Measurements from ENCODE around the gene FAM120B. TPM values are rescaled to one million over a fixed set of nuclear protein-coding genes. Genes with fewer than 3 reads are reported as not detected.
A peak's percentile ranks its signal among the peaks of the same experiment; 100 is the strongest.

Gene FAM120B
- total and polyA plus RNA-seq, 2 experiments from 2014 or later = 7.2 to 16.7 TPM

DNA sequence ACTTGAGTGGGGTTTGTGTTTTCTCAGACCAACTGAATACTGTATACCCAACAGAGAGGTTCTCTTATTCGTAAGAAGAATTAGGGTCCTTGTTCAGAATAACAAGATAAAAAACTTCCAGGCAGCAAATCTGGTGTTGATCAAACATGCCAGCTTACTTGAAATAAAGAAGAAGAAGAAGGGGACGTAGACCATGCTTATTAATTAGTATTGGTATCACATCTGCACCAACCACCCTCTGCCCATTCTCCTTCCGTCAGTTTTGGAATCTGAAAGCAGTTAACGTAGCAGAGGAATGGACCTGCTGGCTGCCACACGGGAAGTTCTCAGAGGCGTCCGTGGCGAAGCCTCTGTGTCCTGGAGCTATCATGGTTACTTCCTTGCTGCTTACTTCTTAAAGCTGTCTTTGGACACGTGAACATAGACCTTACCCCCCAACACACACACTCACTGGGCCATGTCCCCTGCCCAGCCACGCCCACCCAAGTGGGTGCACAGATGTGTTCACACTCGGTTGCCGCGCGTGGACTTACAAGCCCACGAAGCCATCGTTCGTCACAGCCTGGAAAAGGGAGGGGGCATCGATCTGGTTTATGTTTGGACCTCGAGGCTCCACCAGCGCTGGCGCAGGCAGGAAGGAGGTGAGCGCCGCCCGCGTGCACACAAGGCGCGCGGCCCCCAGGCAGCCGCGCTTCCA is 11.6 kb upstream of the FAM120B start:
- peaks cover 49% of the 10 kb centered on the region for H3K4me1 ChIP-seq (ENCODE audit: insufficient read depth)
- peaks cover 14% of the 10 kb centered on the region for H3K36me3 Mint-ChIP-seq (ENCODE audit: low read depth)
- peak overlapping the region; percentile 69 for H2AFZ ChIP-seq
- H3K4me1 Mint-ChIP-seq = peaks cover 49% of the 10 kb centered on the region
- H3K27me3 Mint-ChIP-seq (ENCODE audit: insufficient read depth, low read depth, poor library complexity) = peaks cover 62% of the 10 kb centered on the region
- H3K27ac Mint-ChIP-seq = no peak overlapping the region
- H3K27me3 ChIP-seq (ENCODE audit: insufficient read depth) = peaks cover 75% of the 10 kb centered on the region
- peak overlapping the region; percentile 78 for H3K4me3 ChIP-seq
- no peak for TF ChIP-seq CREB1 (CRISPR knock-in tag; IDR thresholded peaks at IDR 0.05; ENCODE audit: low read depth)
- TF ChIP-seq EZH2phosphoT487 (IDR thresholded peaks at IDR 0.05; ENCODE audit: unreplicated experiment) = no peak
- TF ChIP-seq EZH2 (IDR thresholded peaks at IDR 0.05; ENCODE audit: low read depth, unreplicated experiment) = peak; percentile 59
- peak overlapping the region; percentile 95 for H3K4me2 ChIP-seq
- peak overlapping the region; percentile 64 for H3K4me3 Mint-ChIP-seq
- H4K20me1 ChIP-seq (replicated peaks; ENCODE audit: insufficient read depth) = no peaks in the 10 kb centered on the region
- H3K9me3 Mint-ChIP-seq = peaks cover 17% of the 10 kb centered on the region
- H3K9me2 ChIP-seq (ENCODE audit: insufficient read depth) = no peaks in the 10 kb centered on the region
- H3K36me3 ChIP-seq (ENCODE audit: insufficient read depth) = peaks cover 3% of the 10 kb centered on the region; the same call in 1 of the 2 replicates
- no peak for DNase-seq (ENCODE audit: low spot score)
- ATAC-seq = peak; percentile 0; the same call in 2 of the 3 replicates
- no peaks in the 10 kb centered on the region for H3K79me2 ChIP-seq (replicated peaks; ENCODE audit: insufficient read depth)
- no peak overlapping the region for H3K27ac ChIP-seq (ENCODE audit: low read depth)
- peaks cover 17% of the 10 kb centered on the region for H3F3A ChIP-seq (replicated peaks; ENCODE audit: low read depth)

DNA sequence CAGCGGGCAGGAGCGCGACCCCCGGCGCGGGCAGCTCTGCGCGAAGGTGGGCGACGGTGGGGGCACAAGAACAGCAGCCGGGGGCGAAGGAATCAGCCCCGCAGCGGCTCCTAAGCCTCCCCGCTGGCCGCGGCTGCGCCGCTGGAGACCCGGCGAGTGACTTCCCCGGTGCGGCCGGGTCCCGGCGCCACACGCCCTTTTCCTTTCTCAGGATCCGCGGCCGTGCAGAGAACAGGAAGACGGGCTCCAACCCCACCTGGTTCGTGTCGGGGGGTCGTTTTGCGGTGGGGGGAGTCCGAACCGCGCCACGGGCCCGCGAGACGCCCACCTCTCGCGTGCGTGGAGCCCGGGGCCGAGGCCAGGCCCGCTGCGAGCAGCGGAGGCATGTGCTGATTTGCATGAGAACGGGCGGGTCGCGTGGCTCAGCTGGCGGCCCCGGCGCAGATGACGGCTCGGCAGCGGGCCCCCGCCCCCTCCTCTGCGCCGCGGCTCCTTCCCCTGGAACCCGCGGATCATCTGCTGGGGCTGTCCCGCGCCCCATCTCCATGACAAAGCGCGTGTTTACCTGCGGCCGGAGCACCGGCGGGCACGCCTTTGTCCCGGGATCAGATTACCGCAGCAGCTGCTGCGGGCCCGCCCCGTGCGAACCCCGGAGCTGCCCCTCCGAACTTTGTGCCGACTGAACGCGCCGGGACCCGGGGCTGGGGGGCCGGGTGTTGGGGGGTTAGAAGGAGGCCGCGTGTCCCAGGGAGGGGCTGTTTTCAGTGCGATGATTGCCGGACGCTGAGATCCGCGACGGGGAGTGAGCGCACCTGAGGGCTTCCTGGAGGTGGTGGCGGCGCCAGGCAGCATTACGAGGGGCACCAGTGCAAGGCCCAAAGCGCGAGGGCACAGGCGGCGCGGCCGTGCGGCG is 10.8 kb upstream of the FAM120B start:
- Mint-ChIP-seq H3K27ac (no peak overlapping the region), H3K9me3 (peaks cover 25% of the 10 kb centered on the region), H3K27me3 (ENCODE audit: insufficient read depth, low read depth, poor library complexity) (peaks cover 62% of the 10 kb centered on the region), H3K4me1 (peaks cover 49% of the 10 kb centered on the region), H3K4me3 (peak overlapping the region; percentile 62; the same call in 2 of the 3 replicates), H3K36me3 (ENCODE audit: low read depth) (peaks cover 22% of the 10 kb centered on the region)
- Histone ChIP-seq H3K4me3 (peak overlapping the region; percentile 78), H3K9me2 (ENCODE audit: insufficient read depth) (no peaks in the 10 kb centered on the region), H4K20me1 (replicated peaks; ENCODE audit: insufficient read depth) (no peaks in the 10 kb centered on the region), H3K27ac (ENCODE audit: low read depth) (no peak overlapping the region), H3F3A (replicated peaks; ENCODE audit: low read depth) (peaks cover 17% of the 10 kb centered on the region), H3K27me3 (ENCODE audit: insufficient read depth) (peaks cover 69% of the 10 kb centered on the region), H3K36me3 (ENCODE audit: insufficient read depth) (peaks cover 11% of the 10 kb centered on the region; the same call in 1 of the 2 replicates), H2AFZ (peak overlapping the region; percentile 69), H3K4me1 (ENCODE audit: insufficient read depth) (peaks cover 49% of the 10 kb centered on the region), H3K79me2 (replicated peaks; ENCODE audit: insufficient read depth) (no peaks in the 10 kb centered on the region), H3K4me2 (peak overlapping the region; percentile 95)
- ATAC-seq = peak; percentile 59
- TF ChIP-seq NANOG (IDR thresholded peaks at IDR 0.05; ENCODE audit: borderline replicate concordance) (peak; percentile 56; the same call in 1 of the 2 replicates), CREB1 (CRISPR knock-in tag; IDR thresholded peaks at IDR 0.05; ENCODE audit: low read depth) (peak; percentile 77), EZH2phosphoT487 (IDR thresholded peaks at IDR 0.05; ENCODE audit: unreplicated experiment) (no peak)
- TF ChIP-seq, protein P1, sequence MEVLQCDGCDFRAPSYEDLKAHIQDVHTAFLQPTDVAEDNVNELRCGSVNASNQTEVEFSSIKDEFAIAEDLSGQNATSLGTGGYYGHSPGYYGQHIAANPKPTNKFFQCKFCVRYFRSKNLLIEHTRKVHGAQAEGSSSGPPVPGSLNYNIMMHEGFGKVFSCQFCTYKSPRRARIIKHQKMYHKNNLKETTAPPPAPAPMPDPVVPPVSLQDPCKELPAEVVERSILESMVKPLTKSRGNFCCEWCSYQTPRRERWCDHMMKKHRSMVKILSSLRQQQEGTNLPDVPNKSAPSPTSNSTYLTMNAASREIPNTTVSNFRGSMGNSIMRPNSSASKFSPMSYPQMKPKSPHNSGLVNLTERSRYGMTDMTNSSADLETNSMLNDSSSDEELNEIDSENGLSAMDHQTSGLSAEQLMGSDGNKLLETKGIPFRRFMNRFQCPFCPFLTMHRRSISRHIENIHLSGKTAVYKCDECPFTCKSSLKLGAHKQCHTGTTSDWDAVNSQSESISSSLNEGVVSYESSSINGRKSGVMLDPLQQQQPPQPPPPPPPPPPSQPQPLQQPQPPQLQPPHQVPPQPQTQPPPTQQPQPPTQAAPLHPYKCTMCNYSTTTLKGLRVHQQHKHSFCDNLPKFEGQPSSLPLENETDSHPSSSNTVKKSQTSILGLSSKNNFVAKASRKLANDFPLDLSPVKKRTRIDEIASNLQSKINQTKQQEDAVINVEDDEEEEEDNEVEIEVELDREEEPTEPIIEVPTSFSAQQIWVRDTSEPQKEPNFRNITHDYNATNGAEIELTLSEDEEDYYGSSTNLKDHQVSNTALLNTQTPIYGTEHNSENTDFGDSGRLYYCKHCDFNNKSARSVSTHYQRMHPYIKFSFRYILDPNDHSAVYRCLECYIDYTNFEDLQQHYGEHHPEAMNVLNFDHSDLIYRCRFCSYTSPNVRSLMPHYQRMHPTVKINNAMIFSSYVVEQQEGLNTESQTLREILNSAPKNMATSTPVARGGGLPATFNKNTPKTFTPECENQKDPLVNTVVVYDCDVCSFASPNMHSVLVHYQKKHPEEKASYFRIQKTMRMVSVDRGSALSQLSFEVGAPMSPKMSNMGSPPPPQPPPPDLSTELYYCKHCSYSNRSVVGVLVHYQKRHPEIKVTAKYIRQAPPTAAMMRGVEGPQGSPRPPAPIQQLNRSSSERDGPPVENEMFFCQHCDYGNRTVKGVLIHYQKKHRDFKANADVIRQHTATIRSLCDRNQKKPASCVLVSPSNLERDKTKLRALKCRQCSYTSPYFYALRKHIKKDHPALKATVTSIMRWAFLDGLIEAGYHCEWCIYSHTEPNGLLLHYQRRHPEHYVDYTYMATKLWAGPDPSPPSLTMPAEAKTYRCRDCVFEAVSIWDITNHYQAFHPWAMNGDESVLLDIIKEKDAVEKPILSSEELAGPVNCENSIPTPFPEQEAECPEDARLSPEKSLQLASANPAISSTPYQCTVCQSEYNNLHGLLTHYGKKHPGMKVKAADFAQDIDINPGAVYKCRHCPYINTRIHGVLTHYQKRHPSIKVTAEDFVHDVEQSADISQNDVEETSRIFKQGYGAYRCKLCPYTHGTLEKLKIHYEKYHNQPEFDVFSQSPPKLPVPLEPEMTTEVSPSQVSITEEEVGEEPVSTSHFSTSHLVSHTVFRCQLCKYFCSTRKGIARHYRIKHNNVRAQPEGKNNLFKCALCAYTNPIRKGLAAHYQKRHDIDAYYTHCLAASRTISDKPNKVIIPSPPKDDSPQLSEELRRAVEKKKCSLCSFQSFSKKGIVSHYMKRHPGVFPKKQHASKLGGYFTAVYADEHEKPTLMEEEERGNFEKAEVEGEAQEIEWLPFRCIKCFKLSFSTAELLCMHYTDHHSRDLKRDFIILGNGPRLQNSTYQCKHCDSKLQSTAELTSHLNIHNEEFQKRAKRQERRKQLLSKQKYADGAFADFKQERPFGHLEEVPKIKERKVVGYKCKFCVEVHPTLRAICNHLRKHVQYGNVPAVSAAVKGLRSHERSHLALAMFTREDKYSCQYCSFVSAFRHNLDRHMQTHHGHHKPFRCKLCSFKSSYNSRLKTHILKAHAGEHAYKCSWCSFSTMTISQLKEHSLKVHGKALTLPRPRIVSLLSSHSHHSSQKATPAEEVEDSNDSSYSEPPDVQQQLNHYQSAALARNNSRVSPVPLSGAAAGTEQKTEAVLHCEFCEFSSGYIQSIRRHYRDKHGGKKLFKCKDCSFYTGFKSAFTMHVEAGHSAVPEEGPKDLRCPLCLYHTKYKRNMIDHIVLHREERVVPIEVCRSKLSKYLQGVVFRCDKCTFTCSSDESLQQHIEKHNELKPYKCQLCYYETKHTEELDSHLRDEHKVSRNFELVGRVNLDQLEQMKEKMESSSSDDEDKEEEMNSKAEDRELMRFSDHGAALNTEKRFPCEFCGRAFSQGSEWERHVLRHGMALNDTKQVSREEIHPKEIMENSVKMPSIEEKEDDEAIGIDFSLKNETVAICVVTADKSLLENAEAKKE (CRISPR knock-in tag; IDR thresholded peaks at IDR 0.05) = no peak
- DNase-seq (ENCODE audit: low spot score) = peak; percentile 95

Measured in GM23338 (cell line).